Measurements from ENCODE around the gene ZFPM1. TPM values are rescaled to one million over a fixed set of nuclear protein-coding genes. Genes with fewer than 3 reads are reported as not detected.

Gene ZFPM1
- polyA plus RNA-seq, 2 donors, result 0.98 to 2.6 TPM

- 86 to 92% methylated on average over 17 of the region's 17 CpGs for WGBS, 2 donors
- H3K9me3 ChIP-seq (ENCODE audit: control insufficient read depth in 2 of 2, insufficient read depth in 1 of 2, low read depth in 1 of 2, low read length in 1 of 2), result no peaks in the 10 kb centered on the region
- H3K4me3 ChIP-seq (ENCODE audit: low read depth in 1 of 2, low read length in 2 of 2), result no peak overlapping the region
- no peak overlapping the region for H3K27ac ChIP-seq (ENCODE audit: low read depth in 2 of 2, low read length in 1 of 2)
- peaks cover 2 to 4% of the 10 kb centered on the region in 2 donors for H3K4me1 ChIP-seq (ENCODE audit: control insufficient read depth in 2 of 2, insufficient read depth in 2 of 2, low read length in 1 of 2)
- H3K27me3 ChIP-seq (ENCODE audit: control insufficient read depth in 1 of 2, insufficient read depth in 2 of 2, low read length in 2 of 2), result no peaks in the 10 kb centered on the region
- no peaks in the 10 kb centered on the region for H3K36me3 ChIP-seq (ENCODE audit: control insufficient read depth in 2 of 2, insufficient read depth in 2 of 2, low read length in 1 of 2)
These were observed 36.4 kb upstream of the ZFPM1 start for GRCh38 chr16:88416686-88417085.

GRCh38 chr16:88417684-88418476, 35.2 kb upstream of the ZFPM1 start:
- no peaks in the 10 kb centered on the region for H3K27me3 ChIP-seq (ENCODE audit: control insufficient read depth in 1 of 2, insufficient read depth in 2 of 2, low read length in 2 of 2)
- H3K4me1 ChIP-seq (ENCODE audit: control insufficient read depth in 2 of 2, insufficient read depth in 2 of 2, low read length in 1 of 2), result peaks cover under 1 to 4% of the 10 kb centered on the region in 2 donors
- H3K4me3 ChIP-seq (ENCODE audit: low read depth in 1 of 2, low read length in 2 of 2), result no peak overlapping the region
- no peaks in the 10 kb centered on the region for H3K36me3 ChIP-seq (ENCODE audit: control insufficient read depth in 2 of 2, insufficient read depth in 2 of 2, low read length in 1 of 2)
- H3K9me3 ChIP-seq (ENCODE audit: control insufficient read depth in 2 of 2, insufficient read depth in 1 of 2, low read depth in 1 of 2, low read length in 1 of 2), result no peaks in the 10 kb centered on the region
- WGBS, 2 donors, result 79 to 80% methylated on average over 17 of the region's 17 CpGs
- H3K27ac ChIP-seq (ENCODE audit: low read depth in 2 of 2, low read length in 1 of 2), result no peak overlapping the region

GRCh38 chr16:88418869-88419268, 34.2 kb upstream of the ZFPM1 start:
- Histone ChIP-seq H3K36me3 (ENCODE audit: control insufficient read depth in 2 of 2, insufficient read depth in 2 of 2, low read length in 1 of 2) (no peaks in the 10 kb centered on the region), H3K4me1 (ENCODE audit: control insufficient read depth in 2 of 2, insufficient read depth in 2 of 2, low read length in 1 of 2) (peaks cover 0 to 4% of the 10 kb centered on the region in 2 donors), H3K9me3 (ENCODE audit: control insufficient read depth in 2 of 2, insufficient read depth in 1 of 2, low read depth in 1 of 2, low read length in 1 of 2) (no peaks in the 10 kb centered on the region), H3K27me3 (ENCODE audit: control insufficient read depth in 1 of 2, insufficient read depth in 2 of 2, low read length in 2 of 2) (no peaks in the 10 kb centered on the region), H3K4me3 (ENCODE audit: low read depth in 1 of 2, low read length in 2 of 2) (no peak overlapping the region), H3K27ac (ENCODE audit: low read depth in 2 of 2, low read length in 1 of 2) (no peak overlapping the region)
- WGBS, 2 donors, result 61 to 63% methylated on average over 18 of the region's 18 CpGs

DNA sequence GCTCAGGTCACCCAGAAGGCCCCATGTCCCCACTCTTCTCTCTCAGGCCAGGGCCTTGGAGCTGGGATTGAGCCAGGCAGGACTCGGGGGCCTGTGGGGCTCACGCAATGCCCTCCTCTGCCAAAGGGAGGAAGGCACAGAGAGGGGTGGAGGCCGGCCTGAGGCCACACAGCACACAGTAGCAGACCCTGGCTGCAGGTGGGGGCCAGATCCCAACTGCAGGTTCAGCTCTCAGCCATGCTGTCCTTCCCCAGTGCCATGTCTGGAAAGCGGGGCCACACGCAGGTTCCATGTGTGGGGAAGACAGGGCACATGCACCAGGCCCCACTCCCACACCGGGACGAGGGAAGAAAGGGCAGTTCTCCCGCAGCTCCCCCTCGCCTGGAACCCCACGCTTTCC, 33.3 kb upstream of the ZFPM1 start:
- H3K9me3 ChIP-seq (ENCODE audit: control insufficient read depth in 2 of 2, insufficient read depth in 1 of 2, low read depth in 1 of 2, low read length in 1 of 2), result no peaks in the 10 kb centered on the region
- H3K4me3 ChIP-seq (ENCODE audit: low read depth in 1 of 2, low read length in 2 of 2), result no peak overlapping the region
- WGBS, 2 donors, result 89 to 93% methylated on average over 10 of the region's 10 CpGs
- H3K27ac ChIP-seq (ENCODE audit: low read depth in 2 of 2, low read length in 1 of 2), result no peak overlapping the region
- H3K4me1 ChIP-seq (ENCODE audit: control insufficient read depth in 2 of 2, insufficient read depth in 2 of 2, low read length in 1 of 2), result peaks cover 0 to 4% of the 10 kb centered on the region in 2 donors
- no peaks in the 10 kb centered on the region for H3K27me3 ChIP-seq (ENCODE audit: control insufficient read depth in 1 of 2, insufficient read depth in 2 of 2, low read length in 2 of 2)
- no peaks in the 10 kb centered on the region for H3K36me3 ChIP-seq (ENCODE audit: control insufficient read depth in 2 of 2, insufficient read depth in 2 of 2, low read length in 1 of 2)

GRCh38 chr16:88420496-88420895, 32.6 kb upstream of the ZFPM1 start:
- H3K27me3 ChIP-seq (ENCODE audit: control insufficient read depth in 1 of 2, insufficient read depth in 2 of 2, low read length in 2 of 2), result no peaks in the 10 kb centered on the region
- H3K27ac ChIP-seq (ENCODE audit: low read depth in 2 of 2, low read length in 1 of 2), result no peak overlapping the region
- peaks cover 3 to 5% of the 10 kb centered on the region in 2 donors for H3K4me1 ChIP-seq (ENCODE audit: control insufficient read depth in 2 of 2, insufficient read depth in 2 of 2, low read length in 1 of 2)
- WGBS, 2 donors, result 85% methylated on average over 12 of the region's 12 CpGs
- no peaks in the 10 kb centered on the region for H3K36me3 ChIP-seq (ENCODE audit: control insufficient read depth in 2 of 2, insufficient read depth in 2 of 2, low read length in 1 of 2)
- H3K9me3 ChIP-seq (ENCODE audit: control insufficient read depth in 2 of 2, insufficient read depth in 1 of 2, low read depth in 1 of 2, low read length in 1 of 2), result no peaks in the 10 kb centered on the region
- H3K4me3 ChIP-seq (ENCODE audit: low read depth in 1 of 2, low read length in 2 of 2), result no peak overlapping the region

DNA sequence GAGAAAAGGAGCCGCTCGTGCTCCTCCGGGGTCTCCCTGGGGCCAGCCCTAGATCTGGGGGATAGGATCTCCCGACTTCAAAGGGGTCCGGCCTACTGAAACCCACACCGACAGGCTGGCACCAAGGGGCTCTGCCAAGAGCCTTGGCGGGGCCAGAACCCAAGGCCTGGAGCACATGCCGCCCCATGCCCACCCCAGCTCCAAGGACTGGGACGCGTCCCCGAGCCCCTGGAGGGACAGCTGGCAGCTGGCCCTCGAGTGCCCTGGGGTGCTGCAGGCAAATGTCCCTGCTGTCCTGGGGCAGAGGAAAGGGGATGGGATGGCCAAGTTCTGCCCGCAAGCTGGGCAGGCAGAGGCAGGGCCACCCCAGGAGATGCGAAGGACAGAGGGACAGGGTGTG, 31.8 kb upstream of the ZFPM1 start:
- Histone ChIP-seq H3K9me3 (ENCODE audit: control insufficient read depth in 2 of 2, insufficient read depth in 1 of 2, low read depth in 1 of 2, low read length in 1 of 2) (no peaks in the 10 kb centered on the region), H3K4me1 (ENCODE audit: control insufficient read depth in 2 of 2, insufficient read depth in 2 of 2, low read length in 1 of 2) (peaks cover 0 to 7% of the 10 kb centered on the region in 2 donors), H3K27me3 (ENCODE audit: control insufficient read depth in 1 of 2, insufficient read depth in 2 of 2, low read length in 2 of 2) (no peaks in the 10 kb centered on the region), H3K36me3 (ENCODE audit: control insufficient read depth in 2 of 2, insufficient read depth in 2 of 2, low read length in 1 of 2) (no peaks in the 10 kb centered on the region), H3K27ac (ENCODE audit: low read depth in 2 of 2, low read length in 1 of 2) (no peak overlapping the region), H3K4me3 (ENCODE audit: low read depth in 1 of 2, low read length in 2 of 2) (no peak overlapping the region)
- WGBS, 2 donors, result 85 to 89% methylated on average over 13 of the region's 14 CpGs

DNA sequence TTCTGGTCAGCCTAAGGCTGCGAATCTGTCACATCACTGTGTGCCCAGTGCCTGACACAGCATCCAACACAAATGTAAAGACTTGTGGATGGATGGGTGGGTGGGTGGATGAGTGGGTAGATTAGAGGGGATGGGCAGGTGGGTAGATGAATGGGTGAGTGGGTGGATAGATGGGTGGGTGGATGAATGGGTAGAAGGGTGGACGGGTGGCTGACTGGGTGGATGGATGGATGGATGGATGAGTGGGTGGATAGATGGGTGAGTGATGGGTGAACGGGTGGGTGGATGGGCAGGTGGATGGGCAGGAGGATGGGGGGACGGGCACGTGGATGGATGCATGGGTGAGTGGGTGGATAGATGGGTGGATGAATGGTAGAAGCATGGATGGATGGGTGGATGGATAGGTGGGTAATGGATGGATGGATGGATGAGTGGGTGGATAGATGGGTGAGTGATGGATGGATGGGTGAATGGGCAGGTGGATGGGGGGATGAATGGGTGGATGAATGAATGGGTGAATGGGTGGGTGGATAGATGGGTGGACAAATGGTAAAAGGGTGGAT, 31.1 kb upstream of the ZFPM1 start:
- no peak overlapping the region for H3K27ac ChIP-seq (ENCODE audit: low read depth in 2 of 2, low read length in 1 of 2)
- WGBS, 2 donors, result 51 to 55% methylated on average over 5 of the region's 5 CpGs
- no peaks in the 10 kb centered on the region for H3K9me3 ChIP-seq (ENCODE audit: control insufficient read depth in 2 of 2, insufficient read depth in 1 of 2, low read depth in 1 of 2, low read length in 1 of 2)
- no peaks in the 10 kb centered on the region for H3K36me3 ChIP-seq (ENCODE audit: control insufficient read depth in 2 of 2, insufficient read depth in 2 of 2, low read length in 1 of 2)
- H3K4me1 ChIP-seq (ENCODE audit: control insufficient read depth in 2 of 2, insufficient read depth in 2 of 2, low read length in 1 of 2), result peaks cover 0 to 7% of the 10 kb centered on the region in 2 donors
- no peak overlapping the region for H3K4me3 ChIP-seq (ENCODE audit: low read depth in 1 of 2, low read length in 2 of 2)
- no peaks in the 10 kb centered on the region for H3K27me3 ChIP-seq (ENCODE audit: control insufficient read depth in 1 of 2, insufficient read depth in 2 of 2, low read length in 2 of 2)

- Histone ChIP-seq H3K9me3 (ENCODE audit: control insufficient read depth in 2 of 2, insufficient read depth in 1 of 2, low read depth in 1 of 2, low read length in 1 of 2) (no peaks in the 10 kb centered on the region), H3K27ac (ENCODE audit: low read depth in 2 of 2, low read length in 1 of 2) (no peak overlapping the region)
These were observed 30.2 kb upstream of the ZFPM1 start for GRCh38 chr16:88422733-88423447.

DNA sequence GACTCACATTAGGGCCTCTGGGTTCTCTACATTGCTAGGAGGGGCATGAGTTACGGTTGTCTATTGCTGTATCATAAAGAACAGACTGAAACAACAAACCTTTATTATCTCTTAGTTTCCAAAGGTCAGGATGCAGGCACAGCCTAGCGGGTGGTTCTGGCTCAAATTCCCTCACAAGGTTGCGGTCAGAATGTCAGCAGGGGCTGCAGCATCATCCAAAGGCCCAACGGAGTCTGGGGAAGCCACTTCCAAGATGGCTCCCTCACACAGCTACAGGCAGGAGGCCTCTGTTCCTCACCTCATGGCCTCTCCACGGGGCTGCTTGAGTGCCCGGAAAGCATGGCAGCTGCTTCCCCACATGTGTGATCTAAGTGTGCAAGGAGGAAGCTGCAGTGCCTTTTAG, 29.6 kb upstream of the ZFPM1 start:
- H3K9me3 ChIP-seq (ENCODE audit: control insufficient read depth in 2 of 2, insufficient read depth in 1 of 2, low read depth in 1 of 2, low read length in 1 of 2), result no peaks in the 10 kb centered on the region
- H3K4me1 ChIP-seq (ENCODE audit: control insufficient read depth in 2 of 2, insufficient read depth in 2 of 2, low read length in 1 of 2), result peaks cover 0 to 7% of the 10 kb centered on the region in 2 donors
- no peaks in the 10 kb centered on the region for H3K36me3 ChIP-seq (ENCODE audit: control insufficient read depth in 2 of 2, insufficient read depth in 2 of 2, low read length in 1 of 2)
- 82 to 89% methylated on average over 6 of the region's 6 CpGs for WGBS, 2 donors
- no peak overlapping the region for H3K27ac ChIP-seq (ENCODE audit: low read depth in 2 of 2, low read length in 1 of 2)
- no peak overlapping the region for H3K4me3 ChIP-seq (ENCODE audit: low read depth in 1 of 2, low read length in 2 of 2)
- no peaks in the 10 kb centered on the region for H3K27me3 ChIP-seq (ENCODE audit: control insufficient read depth in 1 of 2, insufficient read depth in 2 of 2, low read length in 2 of 2)

More at GRCh38 chr16:88422733-88423447, 30.2 kb upstream of the ZFPM1 start:
- Histone ChIP-seq H3K27me3 (ENCODE audit: control insufficient read depth in 1 of 2, insufficient read depth in 2 of 2, low read length in 2 of 2) (no peaks in the 10 kb centered on the region), H3K4me1 (ENCODE audit: control insufficient read depth in 2 of 2, insufficient read depth in 2 of 2, low read length in 1 of 2) (peaks cover 0 to 7% of the 10 kb centered on the region in 2 donors), H3K4me3 (ENCODE audit: low read depth in 1 of 2, low read length in 2 of 2) (no peak overlapping the region), H3K36me3 (ENCODE audit: control insufficient read depth in 2 of 2, insufficient read depth in 2 of 2, low read length in 1 of 2) (no peaks in the 10 kb centered on the region)
- 55 to 56% methylated on average over 3 of the region's 3 CpGs for WGBS, 2 donors

Data from esophagus (tissue), 2 donors.